Measurements from ENCODE around the gene PDIA2. TPM values are rescaled to one million over a fixed set of nuclear protein-coding genes. Genes with fewer than 3 reads are reported as not detected.

Gene PDIA2
- total RNA-seq, 1 experiment from 2014 or later = 0.71 TPM

GRCh38 chr16:296806-297510 lies 14.0 kb downstream of the PDIA2 start:
- no peaks in the 10 kb centered on the region for H3K9me3 ChIP-seq (ENCODE audit: low read length)
- DNase-seq = no peak
- no peaks in the 10 kb centered on the region for H3K4me1 ChIP-seq (ENCODE audit: low read length)
- no peak overlapping the region for H3K4me2 ChIP-seq (ENCODE audit: low read depth, low read length, poor library complexity, severe bottlenecking)
- no peaks in the 10 kb centered on the region for H3K9me2 ChIP-seq (replicated peaks; ENCODE audit: insufficient read depth, low read length)
- no peak overlapping the region for H2AFZ ChIP-seq (ENCODE audit: low read length)
- no peaks in the 10 kb centered on the region for H4K20me1 ChIP-seq (ENCODE audit: insufficient read depth, low read depth, low read length)
- no peak overlapping the region for H3K4me3 ChIP-seq (ENCODE audit: low read length)
- H3K27me3 ChIP-seq (ENCODE audit: low read length) = no peaks in the 10 kb centered on the region
- H3K9ac ChIP-seq (ENCODE audit: low read length) = no peak overlapping the region
- H3K79me2 ChIP-seq (ENCODE audit: low read length) = no peaks in the 10 kb centered on the region
- H3K36me3 ChIP-seq (ENCODE audit: insufficient read depth, low read length) = no peaks in the 10 kb centered on the region
- no peak overlapping the region for H3K27ac ChIP-seq (ENCODE audit: low read length)

- no peak overlapping the region for H3K4me2 ChIP-seq (ENCODE audit: low read depth, low read length, poor library complexity, severe bottlenecking)
- no peak overlapping the region for H2AFZ ChIP-seq (ENCODE audit: low read length)
- no peaks in the 10 kb centered on the region for H3K4me1 ChIP-seq (ENCODE audit: low read length)
- H3K9ac ChIP-seq (ENCODE audit: low read length) = no peak overlapping the region
- no peaks in the 10 kb centered on the region for H3K27me3 ChIP-seq (ENCODE audit: low read length)
- H3K9me3 ChIP-seq (ENCODE audit: low read length) = no peaks in the 10 kb centered on the region
- no peak overlapping the region for H3K27ac ChIP-seq (ENCODE audit: low read length)
- H3K4me3 ChIP-seq (ENCODE audit: low read length) = no peak overlapping the region
- H3K79me2 ChIP-seq (ENCODE audit: low read length) = no peaks in the 10 kb centered on the region
- H3K36me3 ChIP-seq (ENCODE audit: insufficient read depth, low read length) = no peaks in the 10 kb centered on the region
- H3K9me2 ChIP-seq (replicated peaks; ENCODE audit: insufficient read depth, low read length) = no peaks in the 10 kb centered on the region
- no peak for DNase-seq
- no peaks in the 10 kb centered on the region for H4K20me1 ChIP-seq (ENCODE audit: insufficient read depth, low read depth, low read length)
Observed at GRCh38 chr16:297832-298231, 14.9 kb downstream of the PDIA2 start.

- H4K20me1 ChIP-seq (ENCODE audit: insufficient read depth, low read depth, low read length) = no peaks in the 10 kb centered on the region
- no peak overlapping the region for H3K4me2 ChIP-seq (ENCODE audit: low read depth, low read length, poor library complexity, severe bottlenecking)
- no peak overlapping the region for H3K27ac ChIP-seq (ENCODE audit: low read length)
- no peak overlapping the region for H2AFZ ChIP-seq (ENCODE audit: low read length)
- H3K4me1 ChIP-seq (ENCODE audit: low read length) = no peaks in the 10 kb centered on the region
- no peak overlapping the region for H3K4me3 ChIP-seq (ENCODE audit: low read length)
- H3K36me3 ChIP-seq (ENCODE audit: insufficient read depth, low read length) = no peaks in the 10 kb centered on the region
- no peaks in the 10 kb centered on the region for H3K9me2 ChIP-seq (replicated peaks; ENCODE audit: insufficient read depth, low read length)
- no peak overlapping the region for H3K9ac ChIP-seq (ENCODE audit: low read length)
- H3K79me2 ChIP-seq (ENCODE audit: low read length) = no peaks in the 10 kb centered on the region
- DNase-seq = no peak
- H3K9me3 ChIP-seq (ENCODE audit: low read length) = no peaks in the 10 kb centered on the region
- H3K27me3 ChIP-seq (ENCODE audit: low read length) = no peaks in the 10 kb centered on the region
Observed at GRCh38 chr16:301235-301634, 18.3 kb downstream of the PDIA2 start.

GRCh38 chr16:301950-302349 lies 19.0 kb downstream of the PDIA2 start:
- no peak for DNase-seq
- Histone ChIP-seq H2AFZ (ENCODE audit: low read length) (no peak overlapping the region), H3K36me3 (ENCODE audit: insufficient read depth, low read length) (no peaks in the 10 kb centered on the region), H3K9me2 (replicated peaks; ENCODE audit: insufficient read depth, low read length) (no peaks in the 10 kb centered on the region), H3K9ac (ENCODE audit: low read length) (no peak overlapping the region), H3K9me3 (ENCODE audit: low read length) (no peaks in the 10 kb centered on the region), H4K20me1 (ENCODE audit: insufficient read depth, low read depth, low read length) (no peaks in the 10 kb centered on the region), H3K4me1 (ENCODE audit: low read length) (no peaks in the 10 kb centered on the region), H3K4me2 (ENCODE audit: low read depth, low read length, poor library complexity, severe bottlenecking) (no peak overlapping the region), H3K27ac (ENCODE audit: low read length) (no peak overlapping the region), H3K27me3 (ENCODE audit: low read length) (no peaks in the 10 kb centered on the region), H3K79me2 (ENCODE audit: low read length) (no peaks in the 10 kb centered on the region), H3K4me3 (ENCODE audit: low read length) (no peak overlapping the region)

DNA sequence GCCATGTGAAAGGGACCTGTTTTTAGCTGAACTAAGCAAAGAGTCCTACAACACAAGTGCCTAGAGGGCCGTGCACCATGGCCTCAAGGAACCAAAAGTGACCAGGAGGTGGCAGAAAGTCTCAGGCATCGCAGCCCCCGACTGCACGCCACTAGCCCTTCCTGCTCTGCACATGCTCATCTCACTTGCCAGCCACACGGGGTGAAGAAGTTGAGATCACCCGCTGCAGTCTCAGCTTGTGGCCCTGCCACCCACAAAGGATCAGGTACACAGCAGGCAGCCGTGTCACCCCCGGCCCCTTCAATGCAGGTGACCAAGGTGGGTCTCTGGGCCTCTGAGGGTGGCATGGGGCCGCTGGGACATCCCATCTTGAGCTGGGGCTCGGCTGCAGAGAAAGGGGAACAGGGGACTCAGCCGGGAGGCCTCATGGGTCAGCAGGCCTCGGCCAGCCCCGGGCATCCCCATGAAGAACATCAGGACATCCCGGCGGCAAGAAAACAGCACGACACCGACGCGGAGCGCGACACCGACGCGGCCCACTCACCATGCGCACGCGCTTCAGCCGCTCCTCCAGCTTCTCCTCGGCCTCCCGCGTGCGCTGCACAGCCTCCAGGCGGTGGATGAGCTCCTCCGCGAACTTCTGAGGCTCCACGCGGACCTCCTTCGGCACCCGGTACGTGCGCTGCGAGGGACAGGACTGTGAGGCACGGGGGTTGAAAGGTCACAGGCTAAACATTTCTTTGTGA lies 21.0 kb downstream of the PDIA2 start:
- H3K9ac ChIP-seq (ENCODE audit: low read length) = no peak overlapping the region
- no peak overlapping the region for H3K27ac ChIP-seq (ENCODE audit: low read length)
- H3K36me3 ChIP-seq (ENCODE audit: insufficient read depth, low read length) = no peaks in the 10 kb centered on the region
- H3K79me2 ChIP-seq (ENCODE audit: low read length) = no peaks in the 10 kb centered on the region
- no peak overlapping the region for H2AFZ ChIP-seq (ENCODE audit: low read length)
- no peak overlapping the region for H3K4me2 ChIP-seq (ENCODE audit: low read depth, low read length, poor library complexity, severe bottlenecking)
- DNase-seq = no peak
- no peaks in the 10 kb centered on the region for H3K9me3 ChIP-seq (ENCODE audit: low read length)
- H3K4me3 ChIP-seq (ENCODE audit: low read length) = no peak overlapping the region
- no peaks in the 10 kb centered on the region for H3K4me1 ChIP-seq (ENCODE audit: low read length)
- H3K27me3 ChIP-seq (ENCODE audit: low read length) = no peaks in the 10 kb centered on the region
- no peaks in the 10 kb centered on the region for H3K9me2 ChIP-seq (replicated peaks; ENCODE audit: insufficient read depth, low read length)
- H4K20me1 ChIP-seq (ENCODE audit: insufficient read depth, low read depth, low read length) = no peaks in the 10 kb centered on the region

DNA sequence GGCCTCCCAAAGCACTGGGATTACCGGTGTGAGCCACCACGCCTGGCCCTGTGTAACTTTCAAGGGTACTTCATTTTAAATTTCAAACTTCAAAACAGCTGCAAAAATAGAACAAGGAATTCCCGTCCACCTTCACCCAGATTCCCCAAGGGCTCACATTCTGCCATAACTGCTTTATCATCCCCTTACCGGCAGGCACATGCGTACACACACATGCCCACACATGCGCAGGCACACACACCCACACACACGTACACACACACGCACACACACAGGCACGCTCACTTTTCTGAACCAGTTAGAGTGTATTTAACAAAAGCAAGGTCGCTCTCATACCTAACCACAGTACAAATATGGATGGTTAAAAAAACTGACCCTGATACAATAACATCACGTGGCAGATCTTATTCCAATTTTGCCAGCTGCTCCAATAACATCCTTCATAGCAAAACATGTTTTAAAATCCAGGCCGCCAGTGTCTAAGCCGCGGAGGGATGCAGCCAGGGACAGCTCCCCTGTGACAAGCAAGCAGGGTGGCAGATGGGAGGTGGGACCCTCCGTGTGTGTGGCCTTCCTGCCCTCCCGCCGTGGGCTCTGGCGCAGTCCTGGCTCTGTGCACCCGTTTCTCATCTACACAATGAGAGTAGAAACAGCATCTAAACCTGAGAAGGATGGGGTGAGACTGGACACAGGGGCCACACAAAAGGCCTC lies 23.1 kb downstream of the PDIA2 start:
- no peaks in the 10 kb centered on the region for H3K27me3 ChIP-seq (ENCODE audit: low read length)
- H4K20me1 ChIP-seq (ENCODE audit: insufficient read depth, low read depth, low read length) = 0 out of 2 replicates have a peak, but pooled peaks cover 3% of the 10 kb centered on the region
- H3K9me2 ChIP-seq (replicated peaks; ENCODE audit: insufficient read depth, low read length) = no peaks in the 10 kb centered on the region
- H3K9me3 ChIP-seq (ENCODE audit: low read length) = no peaks in the 10 kb centered on the region
- no peak overlapping the region for H3K9ac ChIP-seq (ENCODE audit: low read length)
- H3K4me2 ChIP-seq (ENCODE audit: low read depth, low read length, poor library complexity, severe bottlenecking) = no peak overlapping the region
- no peak for DNase-seq
- no peak overlapping the region for H2AFZ ChIP-seq (ENCODE audit: low read length)
- H3K79me2 ChIP-seq (ENCODE audit: low read length) = 0 out of 2 replicates have a peak, but pooled peaks cover 6% of the 10 kb centered on the region
- no peak overlapping the region for H3K27ac ChIP-seq (ENCODE audit: low read length)
- no peaks in the 10 kb centered on the region for H3K4me1 ChIP-seq (ENCODE audit: low read length)
- H3K36me3 ChIP-seq (ENCODE audit: insufficient read depth, low read length) = no peaks in the 10 kb centered on the region
- H3K4me3 ChIP-seq (ENCODE audit: low read length) = no peak overlapping the region

GRCh38 chr16:306911-307370 lies 24.0 kb downstream of the PDIA2 start:
- H2AFZ ChIP-seq (ENCODE audit: low read length) = no peak overlapping the region
- no peaks in the 10 kb centered on the region for H3K36me3 ChIP-seq (ENCODE audit: insufficient read depth, low read length)
- no peak overlapping the region for H3K4me2 ChIP-seq (ENCODE audit: low read depth, low read length, poor library complexity, severe bottlenecking)
- no peak overlapping the region for H3K4me3 ChIP-seq (ENCODE audit: low read length)
- H3K9me3 ChIP-seq (ENCODE audit: low read length) = no peaks in the 10 kb centered on the region
- H3K9ac ChIP-seq (ENCODE audit: low read length) = no peak overlapping the region
- 0 out of 2 replicates have a peak, but pooled peaks cover 3% of the 10 kb centered on the region for H4K20me1 ChIP-seq (ENCODE audit: insufficient read depth, low read depth, low read length)
- H3K27me3 ChIP-seq (ENCODE audit: low read length) = no peaks in the 10 kb centered on the region
- H3K27ac ChIP-seq (ENCODE audit: low read length) = no peak overlapping the region
- no peaks in the 10 kb centered on the region for H3K9me2 ChIP-seq (replicated peaks; ENCODE audit: insufficient read depth, low read length)
- DNase-seq = no peak
- H3K4me1 ChIP-seq (ENCODE audit: low read length) = no peaks in the 10 kb centered on the region
- 0 out of 2 replicates have a peak, but pooled peaks cover 7% of the 10 kb centered on the region for H3K79me2 ChIP-seq (ENCODE audit: low read length)

Data from Karpas-422 (cell line).